ENCODE data around the gene TBC1D22B.

The TBC1D22B gene

DNA sequence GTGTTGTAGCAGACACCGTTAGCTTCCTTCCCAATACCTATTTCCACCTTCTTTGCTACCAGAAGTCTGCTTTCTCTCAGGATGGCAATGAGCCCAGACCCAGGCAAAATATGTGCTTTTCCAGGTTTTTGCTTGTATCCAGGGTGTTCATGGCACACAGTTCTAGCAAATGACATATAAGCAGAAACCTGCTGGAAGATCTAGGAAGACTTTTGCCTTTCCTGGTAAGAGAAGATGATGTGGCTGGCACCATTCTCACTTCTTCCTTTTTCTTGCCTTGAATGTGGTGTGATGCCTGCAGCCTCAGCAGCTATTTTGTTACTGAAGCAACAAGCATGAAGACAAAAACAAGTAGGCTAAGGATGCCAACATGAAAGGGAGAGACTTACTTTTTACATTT, 19.2 kb upstream of the TBC1D22B start:
- in situ Hi-C loops (cut with HindIII; ENCODE audit: low sequenced_read_pairs): no loop called here
- TF ChIP-seq, protein P1, sequence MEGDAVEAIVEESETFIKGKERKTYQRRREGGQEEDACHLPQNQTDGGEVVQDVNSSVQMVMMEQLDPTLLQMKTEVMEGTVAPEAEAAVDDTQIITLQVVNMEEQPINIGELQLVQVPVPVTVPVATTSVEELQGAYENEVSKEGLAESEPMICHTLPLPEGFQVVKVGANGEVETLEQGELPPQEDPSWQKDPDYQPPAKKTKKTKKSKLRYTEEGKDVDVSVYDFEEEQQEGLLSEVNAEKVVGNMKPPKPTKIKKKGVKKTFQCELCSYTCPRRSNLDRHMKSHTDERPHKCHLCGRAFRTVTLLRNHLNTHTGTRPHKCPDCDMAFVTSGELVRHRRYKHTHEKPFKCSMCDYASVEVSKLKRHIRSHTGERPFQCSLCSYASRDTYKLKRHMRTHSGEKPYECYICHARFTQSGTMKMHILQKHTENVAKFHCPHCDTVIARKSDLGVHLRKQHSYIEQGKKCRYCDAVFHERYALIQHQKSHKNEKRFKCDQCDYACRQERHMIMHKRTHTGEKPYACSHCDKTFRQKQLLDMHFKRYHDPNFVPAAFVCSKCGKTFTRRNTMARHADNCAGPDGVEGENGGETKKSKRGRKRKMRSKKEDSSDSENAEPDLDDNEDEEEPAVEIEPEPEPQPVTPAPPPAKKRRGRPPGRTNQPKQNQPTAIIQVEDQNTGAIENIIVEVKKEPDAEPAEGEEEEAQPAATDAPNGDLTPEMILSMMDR (IDR thresholded peaks at IDR 0.05; ENCODE audit: low read depth, low read length): no peak
- no peak overlapping the region for H3K4me3 ChIP-seq (ENCODE audit: low read depth, low read length)
- peak; percentile 25 for DNase-seq (ENCODE audit: low read depth, low spot score)

DNA sequence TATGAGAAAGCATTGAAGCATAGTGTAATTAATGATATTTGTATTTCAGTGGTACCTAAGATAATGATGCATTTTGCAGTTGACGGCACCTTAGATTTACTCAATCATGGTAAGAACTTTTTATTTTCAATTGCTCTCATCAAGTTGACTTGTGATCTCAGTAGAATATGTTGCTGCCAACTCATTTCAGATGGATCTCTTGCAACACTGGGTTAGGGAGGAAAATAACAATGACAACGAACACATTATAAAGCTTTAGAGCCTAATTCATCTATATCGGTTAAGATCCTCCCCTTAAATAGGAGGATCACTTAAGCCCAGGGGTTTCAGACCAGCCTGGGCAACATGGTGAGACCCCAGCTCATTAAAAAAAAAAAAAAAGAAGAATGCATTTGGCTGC, 18.0 kb upstream of the TBC1D22B start:
- H3K4me3 ChIP-seq (ENCODE audit: low read depth, low read length): no peak overlapping the region
- TF ChIP-seq, protein P1 (IDR thresholded peaks at IDR 0.05; ENCODE audit: low read depth, low read length): no peak
- in situ Hi-C loops (cut with HindIII; ENCODE audit: low sequenced_read_pairs): no loop called here
- DNase-seq (ENCODE audit: low read depth, low spot score): no peak

DNA sequence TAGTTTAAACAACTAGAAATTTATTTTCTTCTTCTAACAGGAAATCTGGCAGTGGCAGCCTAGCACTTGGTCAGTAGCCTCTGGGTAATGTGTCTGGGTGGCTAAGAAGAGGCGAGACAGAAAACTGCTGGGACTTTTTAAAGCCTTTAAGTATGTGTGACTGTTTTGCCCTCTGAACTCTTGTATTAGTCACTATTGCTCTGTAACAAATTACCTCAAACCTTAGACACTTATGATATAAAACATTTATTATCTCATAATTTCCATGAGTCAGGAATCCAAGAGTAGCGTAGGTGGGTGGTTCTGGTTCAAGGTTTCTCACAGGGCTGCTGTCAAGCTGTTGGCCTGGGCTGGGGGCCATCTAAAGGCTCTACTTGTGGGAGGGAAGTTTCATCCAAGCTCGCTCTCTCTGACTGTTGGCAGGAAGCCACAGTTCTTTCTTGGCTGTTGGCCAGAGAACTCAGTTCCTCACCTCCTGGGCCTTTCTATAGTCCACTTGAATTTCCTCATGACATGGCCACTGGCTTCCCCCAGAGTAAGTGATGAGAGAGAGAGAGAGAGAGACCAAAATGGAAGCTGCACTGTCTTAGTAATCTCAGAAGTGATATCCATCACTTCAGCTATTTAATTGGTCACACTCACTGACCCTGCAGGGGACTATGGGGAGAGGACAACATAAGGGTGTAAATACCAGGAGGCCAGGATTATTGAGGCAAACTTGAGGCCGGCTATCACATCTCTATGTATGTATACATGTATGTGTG, 17.4 kb upstream of the TBC1D22B start:
- TF ChIP-seq, protein P1 (IDR thresholded peaks at IDR 0.05; ENCODE audit: low read depth, low read length): no peak
- peak; percentile 98 for DNase-seq (ENCODE audit: low read depth, low spot score)
- in situ Hi-C loops (cut with HindIII; ENCODE audit: low sequenced_read_pairs): no loop called here
- no peak overlapping the region for H3K4me3 ChIP-seq (ENCODE audit: low read depth, low read length)

DNA sequence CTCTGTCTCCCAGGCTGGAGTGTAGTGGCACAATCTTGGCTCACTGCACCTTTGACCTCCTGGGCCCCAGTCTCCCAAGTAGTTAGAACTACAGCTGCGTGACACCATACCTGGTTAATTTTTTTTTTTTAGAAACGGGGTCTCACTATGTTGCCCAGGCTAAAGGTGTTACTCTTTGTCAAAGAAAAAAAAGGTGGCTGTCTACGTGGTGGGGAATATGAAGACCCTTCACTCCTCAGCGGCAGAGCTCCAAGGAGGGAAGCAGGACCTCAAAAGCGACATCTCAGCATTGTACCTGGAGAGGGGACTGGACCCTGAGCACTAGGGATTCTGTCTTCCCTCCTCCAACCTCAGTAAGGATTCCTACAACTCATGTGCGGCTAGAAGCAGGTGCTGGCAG, 16.4 kb upstream of the TBC1D22B start:
- in situ Hi-C loops (cut with HindIII; ENCODE audit: low sequenced_read_pairs): no loop called here
- DNase-seq (ENCODE audit: low read depth, low spot score): no peak
- H3K4me3 ChIP-seq (ENCODE audit: low read depth, low read length): no peak overlapping the region
- TF ChIP-seq, protein P1 (IDR thresholded peaks at IDR 0.05; ENCODE audit: low read depth, low read length): no peak

DNA sequence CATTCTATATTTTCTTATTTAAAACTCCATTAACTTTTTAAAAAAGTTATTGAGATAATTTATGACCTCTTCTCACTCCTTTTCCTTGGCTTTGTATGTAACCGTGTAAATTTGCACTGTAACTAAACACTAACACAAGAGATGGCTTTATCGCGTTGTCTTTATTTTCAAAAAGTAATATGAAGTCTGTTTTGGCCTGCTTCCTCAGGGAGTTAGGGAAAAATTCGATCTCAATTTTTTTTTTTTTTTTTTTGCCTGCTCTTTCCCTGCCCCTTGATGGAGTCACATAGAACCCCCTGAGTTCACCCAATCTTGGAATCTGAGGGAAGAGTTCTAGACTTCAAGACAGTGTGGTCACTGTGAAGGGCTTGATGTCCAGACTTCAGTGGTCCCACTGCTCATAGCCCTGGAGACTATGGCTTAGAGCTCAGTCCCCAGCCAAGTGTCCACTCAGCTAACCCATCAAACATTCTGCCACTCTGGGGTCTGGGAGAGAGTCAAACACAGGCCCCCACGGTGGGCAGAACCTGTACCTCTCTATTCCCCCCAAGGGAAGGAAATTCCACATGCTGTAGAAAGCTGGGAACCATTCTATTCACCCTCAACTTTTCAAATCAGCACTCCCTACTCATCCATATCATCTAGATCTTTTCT, 15.7 kb upstream of the TBC1D22B start:
- in situ Hi-C loops (cut with HindIII; ENCODE audit: low sequenced_read_pairs): no loop called here
- no peak for DNase-seq (ENCODE audit: low read depth, low spot score)
- TF ChIP-seq, protein P1 (IDR thresholded peaks at IDR 0.05; ENCODE audit: low read depth, low read length): no peak
- H3K4me3 ChIP-seq (ENCODE audit: low read depth, low read length): no peak overlapping the region

DNA sequence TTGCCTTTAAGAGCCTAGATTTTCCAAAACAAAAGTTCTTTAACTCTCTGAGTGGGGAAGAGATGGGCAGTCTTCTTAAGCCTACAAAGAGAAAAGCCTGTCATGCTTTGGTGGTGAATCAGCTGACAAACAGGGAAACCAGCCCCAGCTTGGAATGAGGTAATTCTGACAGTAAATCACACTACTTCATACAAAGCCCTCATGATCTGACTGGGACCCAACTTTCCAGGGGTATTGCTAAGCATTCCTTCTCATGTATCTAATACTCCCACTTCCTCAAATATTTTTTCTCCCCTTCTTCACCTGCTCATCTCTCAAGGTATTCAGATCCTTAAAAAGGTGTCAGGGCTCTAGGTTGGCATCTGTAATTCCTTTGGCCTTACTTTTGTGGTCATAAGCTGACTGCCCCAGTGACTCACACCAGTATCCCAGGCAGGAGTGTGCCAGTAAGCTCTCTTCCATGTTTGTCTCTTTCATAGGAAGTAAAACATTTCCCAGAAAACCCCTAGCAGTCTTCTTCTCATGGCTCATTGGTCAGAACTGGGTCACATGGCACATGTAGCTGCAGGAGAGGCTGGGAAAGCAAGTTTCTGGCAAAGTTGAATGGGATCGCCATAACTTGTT, 15.0 kb upstream of the TBC1D22B start:
- DNase-seq (ENCODE audit: low read depth, low spot score): peak; percentile 99
- H3K4me3 ChIP-seq (ENCODE audit: low read depth, low read length): no peak overlapping the region
- TF ChIP-seq, protein P1 (IDR thresholded peaks at IDR 0.05; ENCODE audit: low read depth, low read length): no peak
- in situ Hi-C loops (cut with HindIII; ENCODE audit: low sequenced_read_pairs): no loop called here

All from astrocyte of the spinal cord (primary cell).